ENCODE measurements around the gene ADAMTSL1.

DNA sequence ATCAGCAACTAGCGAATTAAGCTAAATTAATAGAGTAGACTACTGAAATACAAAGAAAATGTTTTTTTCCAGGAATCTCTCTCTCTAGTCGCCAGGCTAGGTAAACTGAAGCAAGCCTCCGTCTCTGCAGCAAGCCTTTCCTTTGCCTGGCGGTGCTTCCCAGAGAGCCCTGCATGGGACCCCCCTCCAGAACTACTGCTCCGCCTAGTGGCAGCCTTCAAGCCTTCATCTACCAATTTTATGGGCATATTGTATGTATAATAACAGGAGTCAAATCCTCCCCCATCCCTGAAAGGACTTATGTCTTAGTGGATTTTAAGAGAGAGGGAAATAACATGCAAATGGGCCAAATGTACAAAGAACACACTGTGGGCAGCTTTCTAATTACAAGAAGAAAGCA, 317.1 kb downstream of the ADAMTSL1 start:
- TF ChIP-seq, protein P1, sequence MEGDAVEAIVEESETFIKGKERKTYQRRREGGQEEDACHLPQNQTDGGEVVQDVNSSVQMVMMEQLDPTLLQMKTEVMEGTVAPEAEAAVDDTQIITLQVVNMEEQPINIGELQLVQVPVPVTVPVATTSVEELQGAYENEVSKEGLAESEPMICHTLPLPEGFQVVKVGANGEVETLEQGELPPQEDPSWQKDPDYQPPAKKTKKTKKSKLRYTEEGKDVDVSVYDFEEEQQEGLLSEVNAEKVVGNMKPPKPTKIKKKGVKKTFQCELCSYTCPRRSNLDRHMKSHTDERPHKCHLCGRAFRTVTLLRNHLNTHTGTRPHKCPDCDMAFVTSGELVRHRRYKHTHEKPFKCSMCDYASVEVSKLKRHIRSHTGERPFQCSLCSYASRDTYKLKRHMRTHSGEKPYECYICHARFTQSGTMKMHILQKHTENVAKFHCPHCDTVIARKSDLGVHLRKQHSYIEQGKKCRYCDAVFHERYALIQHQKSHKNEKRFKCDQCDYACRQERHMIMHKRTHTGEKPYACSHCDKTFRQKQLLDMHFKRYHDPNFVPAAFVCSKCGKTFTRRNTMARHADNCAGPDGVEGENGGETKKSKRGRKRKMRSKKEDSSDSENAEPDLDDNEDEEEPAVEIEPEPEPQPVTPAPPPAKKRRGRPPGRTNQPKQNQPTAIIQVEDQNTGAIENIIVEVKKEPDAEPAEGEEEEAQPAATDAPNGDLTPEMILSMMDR (conservative IDR thresholded peaks at IDR 0.05 in 1 of 2, IDR thresholded peaks at IDR 0.05 in 1 of 2; ENCODE audit: extremely low read depth in 1 of 2, insufficient read depth in 1 of 2, low read depth in 1 of 2, low read length in 2 of 2): peak in 1 of 2 donors; percentile 14
- TF ChIP-seq EZH2 (IDR thresholded peaks at IDR 0.05; ENCODE audit: borderline replicate concordance, low read length): no peak

Measured in mammary epithelial cell (primary cell).